ENCODE data around the gene SMIM13.

Gene SMIM13

DNA sequence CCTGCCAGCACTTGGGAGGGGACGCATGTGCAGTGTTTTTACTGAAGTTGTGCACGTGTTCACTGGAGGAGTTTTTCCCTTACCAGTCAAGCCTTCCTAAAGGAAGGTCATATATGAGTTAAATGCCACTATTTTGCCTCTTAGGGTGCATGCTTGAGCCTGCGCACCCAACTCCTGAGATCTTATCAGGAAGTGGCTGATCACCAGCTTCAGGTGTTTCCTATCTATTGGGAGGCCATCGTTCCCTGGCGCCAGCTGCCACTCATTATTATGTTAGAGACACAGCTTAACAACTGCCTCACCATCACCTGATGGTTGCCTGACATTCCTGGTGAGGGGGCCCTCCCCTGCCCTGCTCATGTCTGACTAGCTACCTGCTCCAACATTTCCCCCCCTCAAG lies 9.4 kb downstream of the SMIM13 start:
- H4K20me1 ChIP-seq (ENCODE audit: insufficient read depth), result no peaks in the 10 kb centered on the region
- no peaks in the 10 kb centered on the region for H3K27me3 ChIP-seq (ENCODE audit: insufficient read depth, low read depth)

GRCh38 chr6:11108726-11109125 lies 15.1 kb downstream of the SMIM13 start:
- Histone ChIP-seq H3K4me2 (no peak overlapping the region), H3K79me2 (ENCODE audit: insufficient read depth, low read depth) (peaks cover 81% of the 10 kb centered on the region), H2AFZ (ENCODE audit: low read depth) (no peak overlapping the region), H3K27ac (no peak overlapping the region), H3K36me3 (ENCODE audit: insufficient read depth) (no peaks in the 10 kb centered on the region), H3K4me3 (IDR thresholded peaks at IDR 0.05; ENCODE audit: insufficient read depth, low read depth, low read length) (no peak overlapping the region), H4K20me1 (ENCODE audit: insufficient read depth) (0 out of 2 replicates have a peak, but pooled peaks cover 5% of the 10 kb centered on the region), H3K9ac (no peak overlapping the region), H3K4me1 (ENCODE audit: low read depth, poor library complexity, severe bottlenecking) (no peaks in the 10 kb centered on the region), H3K27me3 (ENCODE audit: insufficient read depth, low read depth) (no peaks in the 10 kb centered on the region)
- TF ChIP-seq CTCF (conservative IDR thresholded peaks at IDR 0.05; ENCODE audit: low read depth, low read length), result no peak

More for the DNA sequence above, 9.4 kb downstream of the SMIM13 start:
- H3K4me1 ChIP-seq (ENCODE audit: low read depth, poor library complexity, severe bottlenecking), result no peaks in the 10 kb centered on the region
- no peaks in the 10 kb centered on the region for H3K36me3 ChIP-seq (ENCODE audit: insufficient read depth)
- no peak overlapping the region for H3K4me3 ChIP-seq (IDR thresholded peaks at IDR 0.05; ENCODE audit: insufficient read depth, low read depth, low read length)
- no peak for TF ChIP-seq CTCF (conservative IDR thresholded peaks at IDR 0.05; ENCODE audit: low read depth, low read length)
- H3K4me2 ChIP-seq, result no peak overlapping the region
- no peak overlapping the region for H2AFZ ChIP-seq (ENCODE audit: low read depth)
- H3K9ac ChIP-seq, result no peak overlapping the region
- no peak overlapping the region for H3K27ac ChIP-seq
- peaks cover 94% of the 10 kb centered on the region for H3K79me2 ChIP-seq (ENCODE audit: insufficient read depth, low read depth)

- 0 out of 2 replicates have a peak, but pooled peaks cover 5% of the 10 kb centered on the region for H4K20me1 ChIP-seq (ENCODE audit: insufficient read depth)
- no peak within 1 kb of the TSS for H2AFZ ChIP-seq (ENCODE audit: low read depth)
- H3K79me2 ChIP-seq (ENCODE audit: insufficient read depth, low read depth), result peaks cover 75% of the 10 kb centered on the region
- H3K4me1 ChIP-seq (ENCODE audit: low read depth, poor library complexity, severe bottlenecking), result peaks cover 7% of the 10 kb centered on the region
- H3K9ac ChIP-seq, result no peak within 1 kb of the TSS
- no peak within 1 kb of the TSS for H3K27ac ChIP-seq
- TF ChIP-seq CTCF (conservative IDR thresholded peaks at IDR 0.05; ENCODE audit: low read depth, low read length), result no peak
- H3K4me3 ChIP-seq (IDR thresholded peaks at IDR 0.05; ENCODE audit: insufficient read depth, low read depth, low read length), result no peak within 1 kb of the TSS
- no peak within 1 kb of the TSS for H3K4me2 ChIP-seq
- H3K36me3 ChIP-seq (ENCODE audit: insufficient read depth), result no peaks in the 10 kb centered on the region
- H3K27me3 ChIP-seq (ENCODE audit: insufficient read depth, low read depth), result no peaks in the 10 kb centered on the region
Measured at GRCh38 chr6:11110921-11111768, 17.5 kb downstream of the SMIM13 start, which contains the start of gene ERVFRD-1. TSS of gene ERVFRD-1 (minus strand) at chr6:11111725. CDS start at chr6:11105310, 6,415 bp downstream.

DNA sequence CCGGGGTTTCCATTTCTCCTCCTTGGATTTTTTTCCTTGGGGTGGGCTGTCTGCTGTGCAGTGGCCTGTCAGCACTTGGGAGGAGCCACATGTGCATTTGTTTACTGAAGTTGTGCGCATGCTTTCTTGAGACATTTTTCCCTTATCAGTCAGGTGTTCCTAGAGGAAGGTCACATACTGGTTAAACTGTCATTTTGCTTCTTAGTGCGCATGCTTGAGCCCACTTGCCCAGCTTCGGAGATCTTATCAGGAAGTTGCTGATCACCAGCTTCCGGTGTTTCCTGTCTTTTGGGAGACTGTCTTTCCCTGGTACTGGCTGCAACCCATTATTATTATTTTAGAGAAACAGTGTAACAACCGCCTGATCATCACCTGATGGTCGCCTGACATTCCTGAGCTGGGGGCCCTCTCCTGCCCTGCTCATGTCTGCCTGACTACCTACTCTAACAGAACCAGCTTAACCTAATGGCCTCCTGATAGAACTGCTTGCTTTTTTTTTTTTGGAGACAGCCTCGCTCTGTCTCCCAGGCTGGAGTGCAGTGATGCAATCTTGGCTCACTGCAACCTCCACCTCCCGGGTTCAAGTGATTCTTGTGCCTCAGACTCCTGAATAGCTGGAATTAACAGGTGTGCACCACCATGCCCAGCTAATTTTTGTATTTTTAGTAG lies 18.3 kb downstream of the SMIM13 start:
- Histone ChIP-seq H3K27ac (no peak overlapping the region), H3K9ac (no peak overlapping the region), H3K4me3 (IDR thresholded peaks at IDR 0.05; ENCODE audit: insufficient read depth, low read depth, low read length) (no peak overlapping the region), H4K20me1 (ENCODE audit: insufficient read depth) (peaks cover 9% of the 10 kb centered on the region; the same call in 1 of the 2 replicates), H3K27me3 (ENCODE audit: insufficient read depth, low read depth) (no peaks in the 10 kb centered on the region), H3K4me2 (no peak overlapping the region), H2AFZ (ENCODE audit: low read depth) (no peak overlapping the region), H3K4me1 (ENCODE audit: low read depth, poor library complexity, severe bottlenecking) (peaks cover 7% of the 10 kb centered on the region), H3K36me3 (ENCODE audit: insufficient read depth) (no peaks in the 10 kb centered on the region), H3K79me2 (ENCODE audit: insufficient read depth, low read depth) (peaks cover 75% of the 10 kb centered on the region)
- TF ChIP-seq CTCF (conservative IDR thresholded peaks at IDR 0.05; ENCODE audit: low read depth, low read length), result no peak
